GM12892 (cell line): ENCODE measurements around the gene TMEM187.
"Not testable (repeated sequence)": the region's sequence is repeated elsewhere in the genome, so short reads cannot be mapped to it uniquely, and the experiment has no call there.

Experiments used
- DNase-seq: peaks from one replicate; pipeline ENCODE4 v3.0.0; 2011; ENCODE audit not compliant: insufficient read length
- FAIRE-seq: peaks from 2 replicates; lab custom pipeline; 2011; peaks lifted over from hg19 to GRCh38; lab: Jason Lieb, UNC
- POLR2A ChIP-seq: IDR thresholded peaks from 2 replicates; pipeline ENCODE4 v1.6.1; 2011; ENCODE audit warnings: low read depth, low read length, control low read depth
- POLR2AphosphoS5 ChIP-seq: IDR thresholded peaks from 2 replicates; pipeline ENCODE4 v1.6.1; 2011; ENCODE audit warnings: low read depth, low read length, control low read depth
- TAF1 ChIP-seq: IDR thresholded peaks from 2 replicates; pipeline ENCODE4 v1.6.1; 2011; ENCODE audit warnings: low read depth, mild to moderate bottlenecking, control low read depth, low read length, borderline replicate concordance

TMEM187 gene

DNA sequence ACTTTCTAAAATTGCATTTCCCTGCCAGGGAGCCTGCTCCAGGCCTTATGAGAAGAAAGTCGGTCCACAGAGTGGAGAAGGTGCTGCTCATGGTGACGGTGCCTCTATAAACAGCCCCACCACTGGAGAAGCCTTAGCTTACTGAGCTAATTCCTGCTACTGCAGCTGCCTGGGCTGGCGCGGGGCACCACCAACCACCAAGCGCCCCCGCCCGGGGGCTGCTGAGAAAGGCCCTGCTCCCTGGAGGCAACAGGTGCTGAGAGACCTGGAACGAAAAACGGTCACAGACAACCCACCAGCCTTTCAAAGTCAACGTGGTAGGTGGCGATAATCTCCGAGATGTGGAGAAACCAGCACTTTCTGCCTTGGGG, 3.8 kb upstream of the TMEM187 start:
- no peak for DNase-seq
- peak; percentile 73 for FAIRE-seq
- TF ChIP-seq POLR2AphosphoS5 (no peak), TAF1 (no peak), POLR2A (no peak)

DNA sequence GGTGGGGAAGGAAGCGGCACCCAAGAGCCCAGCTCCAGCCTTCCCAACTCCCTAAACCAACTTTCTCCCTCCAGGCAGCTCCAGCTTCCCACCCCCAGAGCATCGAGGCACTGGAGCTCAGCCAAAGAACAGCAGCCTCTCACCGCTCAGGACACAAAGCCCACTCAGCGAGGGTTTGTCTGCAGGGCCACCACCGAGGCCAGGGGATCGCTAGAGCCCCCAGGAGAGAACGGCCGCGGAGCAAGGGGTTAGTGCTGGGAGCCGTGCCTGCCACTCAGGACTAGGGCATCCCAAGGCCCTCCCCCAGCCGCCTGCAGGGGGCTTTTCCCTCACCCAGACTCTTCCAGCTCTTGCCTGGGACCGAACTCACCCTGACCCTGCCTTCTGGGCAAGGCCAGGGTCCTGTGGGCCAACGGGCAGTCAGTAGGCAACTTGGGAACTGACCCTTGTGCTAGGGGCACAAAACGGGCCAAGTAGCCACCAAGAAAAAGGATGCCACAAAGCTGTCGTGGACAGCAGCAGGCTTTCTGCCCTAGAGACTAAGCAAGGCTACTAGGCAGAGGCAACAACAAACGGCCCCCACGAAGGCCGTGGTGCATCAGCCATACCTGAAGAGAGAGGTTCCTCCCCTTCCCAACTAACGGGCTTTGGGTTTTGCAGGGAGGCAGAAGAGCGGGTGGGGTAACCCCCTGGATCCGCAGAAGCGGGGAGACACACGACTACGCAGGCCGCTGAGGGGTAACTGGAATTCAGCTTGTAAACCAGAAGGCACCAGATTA, 3.2 kb upstream of the TMEM187 start:
- TF ChIP-seq POLR2AphosphoS5 (no peak), TAF1 (no peak), POLR2A (no peak)
- FAIRE-seq (no peak), DNase-seq (no peak)

DNA sequence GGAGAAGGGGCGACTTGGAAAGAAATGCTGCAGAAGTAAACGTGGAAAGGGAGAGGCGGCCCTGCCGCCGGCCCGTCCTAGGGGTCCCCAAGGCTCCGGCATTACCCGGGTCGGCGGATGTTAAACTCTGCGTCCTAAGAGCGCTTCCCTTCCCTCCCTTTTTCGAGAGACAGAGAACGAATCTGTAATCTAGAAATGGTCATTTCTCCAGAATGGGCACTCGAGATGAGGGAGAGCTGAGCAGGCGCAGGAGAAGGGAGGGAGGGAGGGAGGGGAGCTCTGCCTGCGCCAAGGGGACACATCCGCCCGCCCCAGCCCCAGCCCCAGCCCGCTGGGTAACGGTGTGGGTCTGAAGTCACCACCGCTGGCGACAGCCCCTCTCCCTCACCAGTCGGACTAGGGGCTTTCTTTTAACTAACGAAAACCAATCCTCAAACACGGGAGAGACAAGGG, 2.6 kb upstream of the TMEM187 start:
- TF ChIP-seq TAF1 (no peak), POLR2AphosphoS5 (no peak)
- no peak for DNase-seq
- FAIRE-seq = peak; percentile 68

- no peak for DNase-seq
- no peak for FAIRE-seq
- TF ChIP-seq POLR2A = 0 out of 2 replicates have a peak, but pooled peaks have one; percentile 7
- TF ChIP-seq POLR2AphosphoS5 = no peak
- peak; percentile 4; the same call in 1 of the 2 replicates for TF ChIP-seq TAF1
Measured at GRCh38 chrX:153970357-153971123, 2.0 kb upstream of the TMEM187 start.

- DNase-seq (peak; percentile 96), FAIRE-seq (no peak)
- TF ChIP-seq POLR2AphosphoS5 = peak; percentile 60; the same call in 1 of the 2 replicates
- no peak; the same call in 1 of the 2 replicates for TF ChIP-seq POLR2A
- no peak; the same call in none of the 2 replicates for TF ChIP-seq TAF1
Measured at GRCh38 chrX:153971124-153971449, 1.5 kb upstream of the TMEM187 start.

- DNase-seq (peak; percentile 79), FAIRE-seq (peak; percentile 100)
- TF ChIP-seq POLR2A (peak; percentile 76), TAF1 (peak; percentile 8), POLR2AphosphoS5 (peak; percentile 69)
Measured at GRCh38 chrX:153971450-153972367, 845 bp upstream of the TMEM187 start, which contains the start of gene HCFC1. Gene HCFC1, minus strand, starts transcription at chrX:153971818. Its CDS starts 978 bp downstream, at chrX:153970840.

DNA sequence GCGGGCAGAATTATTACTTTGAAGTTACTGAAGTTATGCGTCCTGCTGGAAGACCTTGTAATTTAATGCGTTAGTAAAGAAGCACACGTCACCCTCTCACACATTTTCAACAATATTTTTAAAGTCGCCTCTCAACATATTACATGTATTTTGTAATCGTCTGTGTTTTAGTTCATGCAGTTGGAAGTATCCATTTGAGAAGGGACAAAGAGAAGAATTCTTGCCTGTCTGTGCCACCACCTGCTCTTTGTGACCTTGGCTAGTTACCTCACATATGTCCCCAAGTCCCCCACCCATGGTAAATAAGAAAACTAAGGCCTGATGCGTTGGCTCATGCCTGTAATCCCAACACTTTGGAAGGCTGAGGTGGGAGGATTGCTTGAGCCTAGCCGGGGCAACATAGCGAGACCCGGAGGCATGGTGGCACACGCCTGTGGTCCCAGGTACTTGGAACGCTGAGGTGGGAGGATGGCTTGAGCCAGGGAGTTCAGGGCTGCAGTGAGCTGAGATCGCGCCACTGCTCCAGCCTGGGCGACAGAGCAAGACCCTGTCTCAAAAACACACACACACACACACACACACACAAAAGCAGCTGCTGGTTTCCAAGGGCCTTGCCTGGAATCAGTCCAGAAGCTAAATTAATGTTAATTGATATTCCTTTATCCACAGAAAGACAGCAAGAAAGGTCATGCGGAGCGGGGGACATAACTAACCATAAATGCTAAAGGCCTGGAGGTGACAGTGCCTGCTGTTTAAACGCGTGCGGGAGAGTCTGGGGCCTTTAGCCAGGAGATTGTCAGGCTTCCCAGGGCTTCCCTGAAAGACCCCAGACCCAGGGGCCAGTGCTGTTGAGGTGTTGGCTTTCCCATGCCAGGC, 811 bp downstream of the TMEM187 start:
- FAIRE-seq (peak; percentile 86), DNase-seq (no peak)
- TF ChIP-seq POLR2AphosphoS5 (0 out of 2 replicates have a peak, but pooled peaks have one; percentile 4), TAF1 (no peak), POLR2A (no peak)

- DNase-seq (no peak), FAIRE-seq (no peak)
- no peak for TF ChIP-seq TAF1
- TF ChIP-seq POLR2A = no peak
- no peak for TF ChIP-seq POLR2AphosphoS5
Measured at GRCh38 chrX:153974003-153974725, 1.6 kb downstream of the TMEM187 start.

GRCh38 chrX:153974726-153975286, 2.3 kb downstream of the TMEM187 start:
- no peak for TF ChIP-seq POLR2AphosphoS5
- no peak for TF ChIP-seq POLR2A
- TF ChIP-seq TAF1 = no peak
- FAIRE-seq (peak; percentile 46), DNase-seq (no peak)

DNA sequence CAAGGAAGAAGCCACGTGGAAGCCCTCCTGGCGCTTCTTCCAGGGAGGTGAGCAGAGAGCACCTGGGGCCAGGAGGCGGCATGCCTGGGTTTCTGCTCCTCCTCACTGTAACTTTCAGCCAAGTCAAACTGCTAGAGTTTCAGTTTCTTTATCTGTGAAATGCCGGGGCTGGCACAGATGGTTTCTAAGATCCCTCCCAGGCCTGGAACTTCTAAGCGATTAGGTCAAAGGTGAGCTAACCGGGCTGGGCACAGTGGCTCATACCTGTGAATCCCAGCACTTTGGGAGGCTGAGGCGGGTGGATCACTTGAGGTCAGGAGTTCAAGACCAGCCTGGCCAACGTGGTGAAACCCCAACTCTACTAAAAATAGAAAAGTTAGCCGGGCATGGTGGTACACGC, 7.8 kb downstream of the TMEM187 start:
- FAIRE-seq = peak; percentile 95

More for the DNA sequence above, 7.8 kb downstream of the TMEM187 start:
- DNase-seq = not testable (repeated sequence)
